Left ventricle myocardium inferior (tissue), 1 donor: ENCODE measurements around the gene MAPT. TPM values are rescaled to one million over a fixed set of nuclear protein-coding genes. Genes with fewer than 3 reads are reported as not detected.
A peak's percentile ranks its signal among the peaks of the same experiment; 100 is the strongest.

Source experiments
- DNase-seq: peaks from one replicate; pipeline ENCODE4 v3.0.0-alpha.2; 2020
- H3K27ac ChIP-seq: fragments of 200-600 bp; replicated peaks from 2 replicates; pipeline ENCODE4 v1.8.0; 2021
- H3K27me3 ChIP-seq: fragments of 200-600 bp; 2 replicates; pipeline ENCODE4 v1.8.0; 2021; ENCODE audit warnings: low read depth
- H3K36me3 ChIP-seq: fragments of 200-600 bp; 2 replicates; pipeline ENCODE4 v1.8.0; 2021
- H3K4me1 ChIP-seq: fragments of 200-600 bp; 2 replicates; pipeline ENCODE4 v1.8.0; 2021
- H3K4me3 ChIP-seq: fragments of 200-600 bp; 2 replicates; pipeline ENCODE4 v1.8.0; 2021; ENCODE audit warnings: mild to moderate bottlenecking, moderate library complexity
- H3K9me3 ChIP-seq: fragments of 200-600 bp; replicated peaks from 2 replicates; pipeline ENCODE4 v1.8.0; 2021
- intact Hi-C: fragments of 100-400 bp; cut with micrococcal nuclease; formaldehyde crosslinking; loops from one replicate; pipeline ENCODE4 v1.11.0; 2022
- total RNA-seq: library from RNA; stranded (reverse); fragmentation: NEBNext Ultra II Directional; extraction: Animal tissue kit (Norgen Biotek cat#: 25700); gene quantifications from one replicate; pipeline ENCODE4 v1.2.1, GENCODE V29; 2021
- TF ChIP-seq, protein P1 (sequence below): fragments of 200-600 bp; IDR thresholded peaks from 2 replicates; pipeline ENCODE4 v1.8.0; 2021; ENCODE audit warnings: antibody characterized with exemption, mild to moderate bottlenecking, borderline replicate concordance
- donor health status: DM: no; HTN: yes; CAD: no; lungs with severe emphysema.

Gene MAPT
- total RNA-seq, 1 donor from 2014 or later, result 28.6 TPM

DNA sequence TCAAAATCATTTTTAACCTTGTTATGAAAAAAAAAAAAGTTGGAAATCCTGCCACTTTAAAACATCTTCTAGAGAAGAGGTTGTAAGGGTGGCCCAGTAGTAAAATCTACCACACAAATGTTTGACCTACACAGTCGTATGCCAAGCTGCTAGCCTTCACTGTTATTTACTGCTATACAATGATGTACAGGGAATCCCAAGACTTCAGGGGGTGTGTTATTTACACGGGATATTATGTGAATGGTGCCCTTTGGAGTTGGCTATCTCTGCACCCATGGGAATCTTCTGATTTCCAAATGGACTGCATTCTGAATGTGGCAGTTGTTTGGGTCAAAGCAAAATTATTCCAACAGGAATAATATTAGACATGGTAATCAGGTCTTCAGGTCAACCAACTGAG is 150.6 kb downstream of the MAPT start:
- H3K27ac ChIP-seq, result peak overlapping the region; percentile 47
- no peak for DNase-seq
- H3K36me3 ChIP-seq, result peaks cover 50% of the 10 kb centered on the region
- H3K4me3 ChIP-seq, result no peak overlapping the region
- TF ChIP-seq, protein P1, sequence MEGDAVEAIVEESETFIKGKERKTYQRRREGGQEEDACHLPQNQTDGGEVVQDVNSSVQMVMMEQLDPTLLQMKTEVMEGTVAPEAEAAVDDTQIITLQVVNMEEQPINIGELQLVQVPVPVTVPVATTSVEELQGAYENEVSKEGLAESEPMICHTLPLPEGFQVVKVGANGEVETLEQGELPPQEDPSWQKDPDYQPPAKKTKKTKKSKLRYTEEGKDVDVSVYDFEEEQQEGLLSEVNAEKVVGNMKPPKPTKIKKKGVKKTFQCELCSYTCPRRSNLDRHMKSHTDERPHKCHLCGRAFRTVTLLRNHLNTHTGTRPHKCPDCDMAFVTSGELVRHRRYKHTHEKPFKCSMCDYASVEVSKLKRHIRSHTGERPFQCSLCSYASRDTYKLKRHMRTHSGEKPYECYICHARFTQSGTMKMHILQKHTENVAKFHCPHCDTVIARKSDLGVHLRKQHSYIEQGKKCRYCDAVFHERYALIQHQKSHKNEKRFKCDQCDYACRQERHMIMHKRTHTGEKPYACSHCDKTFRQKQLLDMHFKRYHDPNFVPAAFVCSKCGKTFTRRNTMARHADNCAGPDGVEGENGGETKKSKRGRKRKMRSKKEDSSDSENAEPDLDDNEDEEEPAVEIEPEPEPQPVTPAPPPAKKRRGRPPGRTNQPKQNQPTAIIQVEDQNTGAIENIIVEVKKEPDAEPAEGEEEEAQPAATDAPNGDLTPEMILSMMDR, result no peak
- intact Hi-C loops, result loop anchor here (5.0 kb wide), 2 partner anchors 152 to 167 kb away; no protein-coding TSS in a partner anchor
- no peaks in the 10 kb centered on the region for H3K27me3 ChIP-seq
- H3K9me3 ChIP-seq, result no peaks in the 10 kb centered on the region
- peaks cover 49% of the 10 kb centered on the region for H3K4me1 ChIP-seq

DNA sequence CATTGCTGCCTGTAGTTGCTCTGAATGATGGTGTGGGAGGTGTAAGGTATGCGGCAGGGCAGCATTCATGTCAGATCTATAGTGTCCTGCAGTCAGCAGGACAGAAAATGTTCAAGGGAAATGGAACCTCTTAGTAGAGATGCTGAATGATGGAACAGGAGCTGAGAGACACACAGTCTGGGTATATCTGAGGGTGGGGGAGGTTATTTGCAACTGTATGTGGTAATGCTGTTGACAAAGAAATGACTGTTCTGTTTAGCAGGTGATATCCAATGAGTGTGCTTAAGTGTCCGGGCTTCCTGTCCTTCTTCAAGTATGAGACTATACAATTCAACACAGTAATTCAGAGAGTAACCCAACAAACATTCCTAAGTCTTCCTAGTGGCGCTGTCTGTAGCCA is 151.3 kb downstream of the MAPT start:
- no peak for DNase-seq
- H3K4me3 ChIP-seq, result no peak overlapping the region
- H3K36me3 ChIP-seq, result peaks cover 56% of the 10 kb centered on the region
- H3K9me3 ChIP-seq, result no peaks in the 10 kb centered on the region
- TF ChIP-seq, protein P1, result no peak
- H3K4me1 ChIP-seq, result peaks cover 46% of the 10 kb centered on the region
- no peaks in the 10 kb centered on the region for H3K27me3 ChIP-seq
- intact Hi-C loops, result no loop called here
- H3K27ac ChIP-seq, result peak overlapping the region; percentile 9

- H3K4me3 ChIP-seq, result no peak overlapping the region
- H3K9me3 ChIP-seq, result no peaks in the 10 kb centered on the region
- DNase-seq, result no peak
- intact Hi-C loops, result no loop called here
- TF ChIP-seq, protein P1, result peak; percentile 11
- peak overlapping the region; percentile 27 for H3K27ac ChIP-seq
- H3K27me3 ChIP-seq, result no peaks in the 10 kb centered on the region
- peaks cover 62% of the 10 kb centered on the region for H3K36me3 ChIP-seq
- H3K4me1 ChIP-seq, result peaks cover 46% of the 10 kb centered on the region
Measured at GRCh38 chr17:46046957-46047356, 152.6 kb downstream of the MAPT start.

- peaks cover 62% of the 10 kb centered on the region for H3K36me3 ChIP-seq
- H3K4me3 ChIP-seq, result no peak overlapping the region
- no peaks in the 10 kb centered on the region for H3K9me3 ChIP-seq
- no peak for DNase-seq
- intact Hi-C loops, result no loop called here
- TF ChIP-seq, protein P1, result no peak
- peak overlapping the region; percentile 27 for H3K27ac ChIP-seq
- H3K4me1 ChIP-seq, result peaks cover 46% of the 10 kb centered on the region
- no peaks in the 10 kb centered on the region for H3K27me3 ChIP-seq
Measured at GRCh38 chr17:46047398-46047797, 153.0 kb downstream of the MAPT start.

DNA sequence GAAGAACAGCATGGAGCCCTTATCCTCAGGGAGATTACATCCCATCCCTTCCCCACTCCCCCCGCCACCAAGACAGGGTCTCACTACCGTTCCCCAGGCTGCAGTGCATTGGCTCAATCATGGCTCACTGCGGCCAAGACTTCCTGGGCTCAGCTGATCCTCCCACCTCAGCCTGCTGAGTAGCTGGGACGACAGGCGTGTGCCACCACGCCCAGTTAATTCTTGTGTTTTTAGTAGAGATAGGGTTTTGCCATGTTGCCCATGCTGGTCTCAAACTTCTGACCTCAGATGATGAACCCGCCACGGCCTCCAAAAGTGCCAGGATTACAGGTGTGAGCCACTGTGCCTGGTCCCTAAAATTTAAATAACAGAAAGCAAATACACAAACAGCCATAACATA is 153.5 kb downstream of the MAPT start:
- Histone ChIP-seq H3K27me3 (no peaks in the 10 kb centered on the region), H3K36me3 (peaks cover 59% of the 10 kb centered on the region), H3K27ac (no peak overlapping the region), H3K4me3 (no peak overlapping the region), H3K4me1 (peaks cover 46% of the 10 kb centered on the region), H3K9me3 (no peaks in the 10 kb centered on the region)
- intact Hi-C loops, result no loop called here
- TF ChIP-seq, protein P1, result no peak
- DNase-seq, result no peak
